Measurements from ENCODE around the gene SLC25A18. TPM values are rescaled to one million over a fixed set of nuclear protein-coding genes. Genes with fewer than 3 reads are reported as not detected.
A peak's percentile ranks its signal among the peaks of the same experiment; 100 is the strongest.

Gene SLC25A18
- polyA plus RNA-seq, 3 donors, result 0.10 to 0.11 TPM; not detected in 1

DNA sequence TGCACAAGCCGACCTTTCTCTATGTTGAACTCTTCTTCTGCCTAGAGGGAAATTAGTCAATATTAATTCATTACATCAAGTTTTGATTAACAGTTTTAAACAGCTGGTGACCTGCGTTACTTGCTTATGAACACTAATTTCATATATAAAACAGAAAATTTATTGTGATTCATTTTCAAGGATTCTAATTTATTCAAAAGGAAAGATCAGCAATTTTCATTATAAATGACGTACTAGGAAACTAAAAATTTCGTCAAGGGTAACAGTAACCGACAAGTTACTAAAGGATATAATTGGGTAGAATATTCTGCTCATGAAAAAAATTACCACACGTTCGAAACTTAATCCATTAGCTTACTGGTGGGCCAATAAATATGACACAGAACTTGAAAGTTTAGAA is 50.0 kb downstream of the SLC25A18 start:
- peaks cover 73% of the 10 kb centered on the region for H3K79me2 ChIP-seq (ENCODE audit: insufficient read depth, low read length)
- H3K4me1 ChIP-seq (ENCODE audit: control insufficient read depth in 1 of 2, insufficient read depth in 2 of 2, low read length in 2 of 2), result no peaks in the 10 kb centered on the region
- no peak for DNase-seq
- Mint-ChIP-seq H3K36me3 (peaks cover 52 to 91% of the 10 kb centered on the region in 2 donors), H3K27me3 (ENCODE audit: low read depth in 3 of 3) (no peaks in the 10 kb centered on the region), H3K4me1 (no peaks in the 10 kb centered on the region), H3K9me3 (no peaks in the 10 kb centered on the region), H3K4me3 (no peak overlapping the region), H3K27ac (peak overlapping the region in 1 of 7 donors; percentile 27)
- TF ChIP-seq, protein P1, sequence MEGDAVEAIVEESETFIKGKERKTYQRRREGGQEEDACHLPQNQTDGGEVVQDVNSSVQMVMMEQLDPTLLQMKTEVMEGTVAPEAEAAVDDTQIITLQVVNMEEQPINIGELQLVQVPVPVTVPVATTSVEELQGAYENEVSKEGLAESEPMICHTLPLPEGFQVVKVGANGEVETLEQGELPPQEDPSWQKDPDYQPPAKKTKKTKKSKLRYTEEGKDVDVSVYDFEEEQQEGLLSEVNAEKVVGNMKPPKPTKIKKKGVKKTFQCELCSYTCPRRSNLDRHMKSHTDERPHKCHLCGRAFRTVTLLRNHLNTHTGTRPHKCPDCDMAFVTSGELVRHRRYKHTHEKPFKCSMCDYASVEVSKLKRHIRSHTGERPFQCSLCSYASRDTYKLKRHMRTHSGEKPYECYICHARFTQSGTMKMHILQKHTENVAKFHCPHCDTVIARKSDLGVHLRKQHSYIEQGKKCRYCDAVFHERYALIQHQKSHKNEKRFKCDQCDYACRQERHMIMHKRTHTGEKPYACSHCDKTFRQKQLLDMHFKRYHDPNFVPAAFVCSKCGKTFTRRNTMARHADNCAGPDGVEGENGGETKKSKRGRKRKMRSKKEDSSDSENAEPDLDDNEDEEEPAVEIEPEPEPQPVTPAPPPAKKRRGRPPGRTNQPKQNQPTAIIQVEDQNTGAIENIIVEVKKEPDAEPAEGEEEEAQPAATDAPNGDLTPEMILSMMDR (IDR thresholded peaks at IDR 0.05), result no peak
- H3K27me3 ChIP-seq (ENCODE audit: control insufficient read depth in 2 of 2, insufficient read depth in 2 of 2, low read length in 2 of 2), result no peaks in the 10 kb centered on the region
- no peaks in the 10 kb centered on the region for H3K9me3 ChIP-seq (replicated peaks in 1 of 2; ENCODE audit: control insufficient read depth in 1 of 2, insufficient read depth in 1 of 2, low read length in 2 of 2)
- H3K27ac ChIP-seq (ENCODE audit: low read depth in 1 of 2, low read length in 2 of 2), result no peak overlapping the region
- peaks cover 91% of the 10 kb centered on the region for H4K20me1 ChIP-seq (ENCODE audit: insufficient read depth, low read length)
- no peak overlapping the region for H3K9ac ChIP-seq (ENCODE audit: insufficient read depth, low read length, poor library complexity, severe bottlenecking)
- no peak overlapping the region for H3K4me2 ChIP-seq (replicated peaks; ENCODE audit: extremely low read depth, low read length, poor library complexity, severe bottlenecking)
- WGBS (ENCODE audit: insufficient coverage), result no CpG with 5 or more reads among the region's 7 CpGs
- H3K4me3 ChIP-seq (replicated peaks in 1 of 3; ENCODE audit: low read depth in 2 of 3, low read length in 3 of 3), result no peak overlapping the region
- intact Hi-C loops (cut with micrococcal nuclease), result loop anchor here in 1 of 2 donors (10.0 kb wide), 1 partner anchor 472 kb away; no protein-coding TSS in a partner anchor
- H2AFZ ChIP-seq (ENCODE audit: insufficient read depth, low read depth, low read length, poor library complexity, severe bottlenecking), result no peak overlapping the region
- H3K36me3 ChIP-seq (replicated peaks in 1 of 2; ENCODE audit: control insufficient read depth in 1 of 2, insufficient read depth in 2 of 2, low read length in 2 of 2), result peaks cover 68 to 88% of the 10 kb centered on the region in 2 donors

DNA sequence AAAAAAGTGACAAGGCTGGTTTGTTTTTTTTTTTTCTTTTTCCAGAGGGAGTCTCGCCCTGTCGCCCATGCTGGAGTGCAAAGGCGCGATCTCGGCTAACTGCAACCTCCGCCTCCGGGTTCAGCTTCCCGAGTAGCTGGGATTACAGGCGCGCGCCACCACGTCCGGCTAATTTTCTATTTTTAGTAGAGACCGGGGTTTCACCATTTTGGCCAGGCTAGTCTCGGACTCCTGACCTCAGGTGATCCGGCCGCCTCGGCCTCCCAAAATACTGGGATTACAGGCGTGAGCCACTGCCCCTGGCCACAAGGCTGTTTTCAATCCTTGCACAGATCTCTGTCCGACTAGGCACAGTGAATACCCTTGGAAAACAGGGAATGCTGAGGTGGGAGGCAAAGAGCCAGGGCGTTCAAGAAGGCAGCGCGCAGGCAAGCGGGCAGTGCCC is 64.7 kb downstream of the SLC25A18 start:
- Histone ChIP-seq H3K4me3 (replicated peaks in 1 of 3; ENCODE audit: low read depth in 2 of 3, low read length in 3 of 3) (peak overlapping the region; percentile 67 to 95 (median 94)), H3K9ac (ENCODE audit: insufficient read depth, low read length, poor library complexity, severe bottlenecking) (peak overlapping the region; percentile 95), H3K79me2 (ENCODE audit: insufficient read depth, low read length) (peaks cover 57% of the 10 kb centered on the region), H3K27ac (ENCODE audit: low read depth in 1 of 2, low read length in 2 of 2) (peak overlapping the region; percentile 93 to 98), H3K27me3 (ENCODE audit: control insufficient read depth in 2 of 2, insufficient read depth in 2 of 2, low read length in 2 of 2) (no peaks in the 10 kb centered on the region), H3K4me1 (ENCODE audit: control insufficient read depth in 1 of 2, insufficient read depth in 2 of 2, low read length in 2 of 2) (peaks cover 29 to 30% of the 10 kb centered on the region in 2 donors), H4K20me1 (ENCODE audit: insufficient read depth, low read length) (peaks cover 38% of the 10 kb centered on the region), H2AFZ (ENCODE audit: insufficient read depth, low read depth, low read length, poor library complexity, severe bottlenecking) (peak overlapping the region; percentile 87), H3K9me3 (replicated peaks in 1 of 2; ENCODE audit: control insufficient read depth in 1 of 2, insufficient read depth in 1 of 2, low read length in 2 of 2) (no peaks in the 10 kb centered on the region), H3K36me3 (replicated peaks in 1 of 2; ENCODE audit: control insufficient read depth in 1 of 2, insufficient read depth in 2 of 2, low read length in 2 of 2) (peaks cover 2 to 23% of the 10 kb centered on the region in 2 donors), H3K4me2 (replicated peaks; ENCODE audit: extremely low read depth, low read length, poor library complexity, severe bottlenecking) (peak overlapping the region; percentile 69)
- Mint-ChIP-seq H3K4me3 (peak overlapping the region; percentile 90 to 93), H3K27ac (peak overlapping the region; percentile 97 to 99 (median 98)), H3K36me3 (peaks cover 17 to 22% of the 10 kb centered on the region in 2 donors), H3K27me3 (ENCODE audit: low read depth in 3 of 3) (no peaks in the 10 kb centered on the region), H3K4me1 (peaks cover 28% of the 10 kb centered on the region), H3K9me3 (no peaks in the 10 kb centered on the region)
- TF ChIP-seq, protein P1 (IDR thresholded peaks at IDR 0.05), result no peak
- no peak for DNase-seq
- intact Hi-C loops (cut with micrococcal nuclease), result loop anchor here in 1 of 2 donors (2.0 kb wide), 1 partner anchor 149 kb away; no protein-coding TSS in a partner anchor
- WGBS (ENCODE audit: insufficient coverage), result 8% methylated on average over 24 of the region's 24 CpGs
